Lower leg skin (tissue), 3 donors: ENCODE results near the gene MRM2.

ENCODE experiments used
- POLR2A ChIP-seq, 2 donors: fragments of 450-650 bp; IDR thresholded peaks; one replicate each; pipeline ENCODE4 v1.6.1; 2016 to 2017; ENCODE audit warnings: antibody characterized with exemption in 2 of 2, mild to moderate bottlenecking in 1 of 2, moderate library complexity in 1 of 2
- TF ChIP-seq, protein P1 (sequence below), 3 donors: fragments of 450-650 bp; IDR thresholded peaks; one replicate each; pipeline ENCODE4 v1.5.1; 2016; ENCODE audit warnings: antibody characterized with exemption in 3 of 3, mild to moderate bottlenecking in 3 of 3, moderate library complexity in 2 of 3

GRCh38 chr7:2237109-2237602, 4.8 kb downstream of the MRM2 start:
- TF ChIP-seq, protein P1, sequence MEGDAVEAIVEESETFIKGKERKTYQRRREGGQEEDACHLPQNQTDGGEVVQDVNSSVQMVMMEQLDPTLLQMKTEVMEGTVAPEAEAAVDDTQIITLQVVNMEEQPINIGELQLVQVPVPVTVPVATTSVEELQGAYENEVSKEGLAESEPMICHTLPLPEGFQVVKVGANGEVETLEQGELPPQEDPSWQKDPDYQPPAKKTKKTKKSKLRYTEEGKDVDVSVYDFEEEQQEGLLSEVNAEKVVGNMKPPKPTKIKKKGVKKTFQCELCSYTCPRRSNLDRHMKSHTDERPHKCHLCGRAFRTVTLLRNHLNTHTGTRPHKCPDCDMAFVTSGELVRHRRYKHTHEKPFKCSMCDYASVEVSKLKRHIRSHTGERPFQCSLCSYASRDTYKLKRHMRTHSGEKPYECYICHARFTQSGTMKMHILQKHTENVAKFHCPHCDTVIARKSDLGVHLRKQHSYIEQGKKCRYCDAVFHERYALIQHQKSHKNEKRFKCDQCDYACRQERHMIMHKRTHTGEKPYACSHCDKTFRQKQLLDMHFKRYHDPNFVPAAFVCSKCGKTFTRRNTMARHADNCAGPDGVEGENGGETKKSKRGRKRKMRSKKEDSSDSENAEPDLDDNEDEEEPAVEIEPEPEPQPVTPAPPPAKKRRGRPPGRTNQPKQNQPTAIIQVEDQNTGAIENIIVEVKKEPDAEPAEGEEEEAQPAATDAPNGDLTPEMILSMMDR (IDR thresholded peaks at IDR 0.05) = no peak
- no peak for TF ChIP-seq POLR2A (IDR thresholded peaks at IDR 0.05)
